ENCODE data around the gene ATXN1. TPM values are rescaled to one million over a fixed set of nuclear protein-coding genes. Genes with fewer than 3 reads are reported as not detected.

ATXN1 gene
- total RNA-seq, 4 donors from 2014 or later, result 48.7 to 166 (median 105) TPM

- Histone ChIP-seq H3K27me3 (no peaks in the 10 kb centered on the region), H3K27ac (peak overlapping the region; percentile 99 to 100 (median 100)), H3K4me1 (peaks cover 6 to 58% (median 28%) of the 10 kb centered on the region in 4 donors), H3K4me3 (peak overlapping the region; percentile 77 to 95 (median 89)), H3K36me3 (no peaks in the 10 kb centered on the region), H3K9me3 (no peaks in the 10 kb centered on the region)
- DNase-seq, result peak; percentile 92
- WGBS, 2 donors (ENCODE audit: low coverage in 1 of 2), result 0% methylated on average over 2 to 49 of the region's 87 CpGs
- TF ChIP-seq CTCF (IDR thresholded peaks at IDR 0.05) (peak in 3 of 5 experiments; percentile 11 to 39 (median 16)), POLR2A (IDR thresholded peaks at IDR 0.05) (peak; percentile 97), EP300 (IDR thresholded peaks at IDR 0.05; ENCODE audit: low read depth) (no peak), POLR2AphosphoS5 (IDR thresholded peaks at IDR 0.05) (peak; percentile 91 to 96 (median 93))
- in situ Hi-C loops (cut with MboI; ENCODE audit: low pct_ligation_motif_present in 1 of 4, low pct_unique_long_range_greater_than_20kb in 1 of 4, low sequenced_read_pairs in 3 of 4), result loop anchor here in 3 of 4 donors (10.0 to 25.0 kb wide), 4 partner anchors 205 to 425 kb away; no protein-coding TSS in a partner anchor
- intact Hi-C loops (cut with DNase I; ENCODE audit: low total_unique reads), result loop anchor here (5.0 to 10.0 kb wide), 2 partner anchors 245 to 428 kb away; no protein-coding TSS in a partner anchor
Measured at GRCh38 chr6:16759646-16760515, 1.4 kb downstream of the ATXN1 start.

- no peaks in the 10 kb centered on the region for H3K9me3 ChIP-seq
- intact Hi-C loops (cut with DNase I; ENCODE audit: low total_unique reads) (no loop called here), in situ Hi-C loops (cut with MboI; ENCODE audit: low pct_ligation_motif_present in 1 of 4, low pct_unique_long_range_greater_than_20kb in 1 of 4, low sequenced_read_pairs in 3 of 4) (loop anchor here in 1 of 4 donors (25.0 kb wide), 1 partner anchor 422 kb away; no protein-coding TSS in a partner anchor)
- H3K4me1 ChIP-seq, result peaks cover 13 to 61% (median 34%) of the 10 kb centered on the region in 4 donors
- H3K27ac ChIP-seq, result peak overlapping the region; percentile 99 to 100 (median 100)
- peak overlapping the region; percentile 77 to 95 (median 89) for H3K4me3 ChIP-seq
- H3K27me3 ChIP-seq, result no peaks in the 10 kb centered on the region
- no peaks in the 10 kb centered on the region for H3K36me3 ChIP-seq
- no peak for TF ChIP-seq POLR2A (IDR thresholded peaks at IDR 0.05)
- no peak for TF ChIP-seq EP300 (IDR thresholded peaks at IDR 0.05; ENCODE audit: low read depth)
- TF ChIP-seq CTCF (IDR thresholded peaks at IDR 0.05), result no peak
- TF ChIP-seq POLR2AphosphoS5 (IDR thresholded peaks at IDR 0.05), result peak in 1 of 3 donors; percentile 15
- no peak for DNase-seq
- 0% methylated on average over 3 to 8 of the region's 8 CpGs for WGBS, 2 donors (ENCODE audit: low coverage in 1 of 2)
Measured at GRCh38 chr6:16759181-16759645, 2.0 kb downstream of the ATXN1 start.

- TF ChIP-seq POLR2AphosphoS5 (IDR thresholded peaks at IDR 0.05), result no peak
- no peak for TF ChIP-seq EP300 (IDR thresholded peaks at IDR 0.05; ENCODE audit: low read depth)
- TF ChIP-seq POLR2A (IDR thresholded peaks at IDR 0.05), result no peak
- TF ChIP-seq CTCF (IDR thresholded peaks at IDR 0.05), result no peak
- no peaks in the 10 kb centered on the region for H3K9me3 ChIP-seq
- H3K27me3 ChIP-seq, result no peaks in the 10 kb centered on the region
- no peak for DNase-seq
- H3K4me1 ChIP-seq, result peaks cover 14 to 62% (median 40%) of the 10 kb centered on the region in 4 donors
- peak overlapping the region; percentile 99 to 100 (median 100) for H3K27ac ChIP-seq
- intact Hi-C loops (cut with DNase I; ENCODE audit: low total_unique reads) (no loop called here), in situ Hi-C loops (cut with MboI; ENCODE audit: low pct_ligation_motif_present in 1 of 4, low pct_unique_long_range_greater_than_20kb in 1 of 4, low sequenced_read_pairs in 3 of 4) (loop anchor here in 1 of 4 donors (25.0 kb wide), 1 partner anchor 421 kb away; no protein-coding TSS in a partner anchor)
- H3K36me3 ChIP-seq, result no peaks in the 10 kb centered on the region
- WGBS, 2 donors (ENCODE audit: low coverage in 1 of 2), result 42 to 44% methylated on average over 7 to 9 of the region's 9 CpGs
- peak overlapping the region in 3 of 4 donors; percentile 88 to 95 (median 90) for H3K4me3 ChIP-seq
Measured at GRCh38 chr6:16758163-16758975, 2.9 kb downstream of the ATXN1 start.

All from transverse colon (tissue), 4 donors.